GM11168 (cell line): Measurements from ENCODE around the gene ZCCHC14.

Experiments used
- in situ Hi-C: fragments of 300-500 bp; cut with MboI; formaldehyde crosslinking; loops from one replicate; pipeline ENCODE4 v1.12.0; 2022; ENCODE audit warnings: low sequenced_read_pairs; ENCODE audit not compliant: unreplicated experiment

Gene ZCCHC14

GRCh38 chr16:87492721-87493607, at the start of gene ZCCHC14:
Gene ZCCHC14 (minus strand): TSS chr16:87493024. CDS start chr16:87492238, 786 bp downstream.
- in situ Hi-C loops = no loop called here

GRCh38 chr16:87541872-87542234, 49.0 kb upstream of the ZCCHC14 start:
- in situ Hi-C loops = no loop called here

- in situ Hi-C loops = no loop called here
These were observed 48.5 kb upstream of the ZCCHC14 start for GRCh38 chr16:87541147-87541871.

GRCh38 chr16:87540897-87541146, 48.0 kb upstream of the ZCCHC14 start:
- in situ Hi-C loops = no loop called here

- in situ Hi-C loops = no loop called here
These were observed 47.5 kb upstream of the ZCCHC14 start for GRCh38 chr16:87540072-87540896.

GRCh38 chr16:87539113-87539512, 46.3 kb upstream of the ZCCHC14 start:
- in situ Hi-C loops = no loop called here

- in situ Hi-C loops = no loop called here
These were observed 45.8 kb upstream of the ZCCHC14 start for GRCh38 chr16:87538594-87538993.

GRCh38 chr16:87538160-87538559, 45.3 kb upstream of the ZCCHC14 start:
- in situ Hi-C loops = no loop called here

- in situ Hi-C loops = no loop called here
These were observed 43.9 kb upstream of the ZCCHC14 start for GRCh38 chr16:87536795-87537142.

GRCh38 chr16:87535855-87536794, 43.3 kb upstream of the ZCCHC14 start:
- in situ Hi-C loops = no loop called here

- in situ Hi-C loops = no loop called here
These were observed 42.6 kb upstream of the ZCCHC14 start for GRCh38 chr16:87535457-87535854.

GRCh38 chr16:87534751-87535150, 41.9 kb upstream of the ZCCHC14 start:
- in situ Hi-C loops = no loop called here

- in situ Hi-C loops = no loop called here
These were observed 41.3 kb upstream of the ZCCHC14 start for GRCh38 chr16:87534030-87534653.

GRCh38 chr16:87533061-87533460, 40.2 kb upstream of the ZCCHC14 start:
- in situ Hi-C loops = no loop called here

GRCh38 chr16:87531418-87531817, 38.6 kb upstream of the ZCCHC14 start:
- in situ Hi-C loops = no loop called here

GRCh38 chr16:87528690-87529579, 36.1 kb upstream of the ZCCHC14 start:
- in situ Hi-C loops = no loop called here

GRCh38 chr16:87527055-87527724, 34.4 kb upstream of the ZCCHC14 start:
- in situ Hi-C loops = no loop called here
